ENCODE results near the gene SLC1A3. TPM values are rescaled to one million over a fixed set of nuclear protein-coding genes. Genes with fewer than 3 reads are reported as not detected.

SLC1A3 gene
- total and polyA plus RNA-seq, 2 of the 4 experiments (the other 2 are of a cell fraction) = 0.27 to 1.3 TPM

- WGBS, 2 experiments (ENCODE audit: extremely low coverage in 2 of 2, insufficient read length in 1 of 2) = no CpG with 5 or more reads among the region's 5 CpGs
Measured at GRCh38 chr5:36721664-36722235, 115.3 kb downstream of the SLC1A3 start.

More at GRCh38 chr5:36721664-36722235, 115.3 kb downstream of the SLC1A3 start:
- no peak overlapping the region for H3K4me2 ChIP-seq (ENCODE audit: low read depth, low read length)
- no peak overlapping the region for H2BK5ac ChIP-seq (ENCODE audit: low read depth, low read length, poor library complexity, severe bottlenecking)
- no peak overlapping the region for H2BK120ac ChIP-seq (ENCODE audit: low read depth, low read length)
- ChIA-PET CTCF (interaction anchor here (1.0 kb wide), 1 partner anchor 26 kb away, joined by 3 read pairs; no protein-coding TSS in a partner anchor), POLR2A (ENCODE audit: unreplicated experiment) (no interaction called here)
- intact Hi-C loops (cut with micrococcal nuclease) = no loop called here
- no peaks in the 10 kb centered on the region for H4K20me1 ChIP-seq (ENCODE audit: insufficient read depth, low read length)
- dilution Hi-C loops (cut with HindIII; ENCODE audit: low sequenced_read_pairs, unreplicated experiment) = no loop called here
- no peaks in the 10 kb centered on the region for H3K36me3 ChIP-seq (ENCODE audit: control insufficient read depth, insufficient read depth, low read length)
- no peak overlapping the region for H3K4me3 ChIP-seq (ENCODE audit: insufficient read depth, low read depth, low read length)
- H2BK15ac ChIP-seq (ENCODE audit: low read depth, low read length) = no peak overlapping the region
- H3K27me3 ChIP-seq (ENCODE audit: control insufficient read depth, insufficient read depth, low read length) = peaks cover 17% of the 10 kb centered on the region
- H3K9me3 ChIP-seq (ENCODE audit: control insufficient read depth, insufficient read depth, low read length) = no peaks in the 10 kb centered on the region
- H4K8ac ChIP-seq (ENCODE audit: low read depth in 2 of 2, low read length in 2 of 2) = no peak overlapping the region
- no peak overlapping the region for H3K14ac ChIP-seq (replicated peaks; ENCODE audit: low read depth, low read length)
- DNase-seq = no peak
- in situ Hi-C loops (cut with MboI; ENCODE audit: low sequenced_read_pairs) = no loop called here
- no peak overlapping the region for H3K9ac ChIP-seq (ENCODE audit: low read depth, low read length)
- no peak overlapping the region for H2BK20ac ChIP-seq (ENCODE audit: low read depth, low read length)
- no peak overlapping the region for H4K91ac ChIP-seq (ENCODE audit: insufficient read depth, low read depth, low read length)
- TF ChIP-seq NFE2L2 (IDR thresholded peaks at IDR 0.05; ENCODE audit: low read depth, low read length) (no peak), RCOR1 (IDR thresholded peaks at IDR 0.05; ENCODE audit: insufficient replicate concordance, low read length) (no peak), CHD1 (IDR thresholded peaks at IDR 0.05; ENCODE audit: low read depth, low read length) (no peak), POLR2A (IDR thresholded peaks at IDR 0.05; ENCODE audit: low read depth, low read length) (no peak)
- no peaks in the 10 kb centered on the region for H3K79me1 ChIP-seq (ENCODE audit: low read depth in 1 of 2, low read length in 2 of 2)
- no peak overlapping the region for H3K27ac ChIP-seq (ENCODE audit: insufficient read depth, low read length)
- no peak overlapping the region for H3K56ac ChIP-seq (ENCODE audit: extremely low read depth, insufficient read depth, low read length)
- H2AK5ac ChIP-seq (ENCODE audit: low read depth, low read length) = no peak overlapping the region
- H4K5ac ChIP-seq (ENCODE audit: low read depth, low read length) = no peak overlapping the region
- H2AK9ac ChIP-seq (replicated peaks; ENCODE audit: low read depth, low read length, poor library complexity) = no peak overlapping the region
- no peak for ATAC-seq (ENCODE audit: low read depth)
- H3K4me1 ChIP-seq (ENCODE audit: control insufficient read depth, insufficient read depth, low read length) = no peaks in the 10 kb centered on the region
- H2AFZ ChIP-seq (replicated peaks; ENCODE audit: low read length, poor library complexity) = no peak overlapping the region
- no TSS peak for BruUV-seq (replicated peaks)
- no peak overlapping the region for H3K23ac ChIP-seq (ENCODE audit: low read depth, low read length)
- no peak overlapping the region for H3K4ac ChIP-seq (ENCODE audit: low read depth, low read length)
- H3K9me1 ChIP-seq (ENCODE audit: insufficient read depth, low read length) = no peaks in the 10 kb centered on the region
- no peak overlapping the region for H3K18ac ChIP-seq (ENCODE audit: low read depth, low read length)
